HG02840 (cell line): ENCODE measurements around the gene RAMP1.

Source experiments
- ATAC-seq: cut with Tn5 transposase; IDR thresholded peaks from one replicate; pipeline ENCODE4 v1.9.1; 2021; ENCODE audit warnings: mild to moderate bottlenecking, moderate library complexity, moderate number of reproducible peaks; ENCODE audit not compliant: unreplicated experiment, low FRiP score

The RAMP1 gene

DNA sequence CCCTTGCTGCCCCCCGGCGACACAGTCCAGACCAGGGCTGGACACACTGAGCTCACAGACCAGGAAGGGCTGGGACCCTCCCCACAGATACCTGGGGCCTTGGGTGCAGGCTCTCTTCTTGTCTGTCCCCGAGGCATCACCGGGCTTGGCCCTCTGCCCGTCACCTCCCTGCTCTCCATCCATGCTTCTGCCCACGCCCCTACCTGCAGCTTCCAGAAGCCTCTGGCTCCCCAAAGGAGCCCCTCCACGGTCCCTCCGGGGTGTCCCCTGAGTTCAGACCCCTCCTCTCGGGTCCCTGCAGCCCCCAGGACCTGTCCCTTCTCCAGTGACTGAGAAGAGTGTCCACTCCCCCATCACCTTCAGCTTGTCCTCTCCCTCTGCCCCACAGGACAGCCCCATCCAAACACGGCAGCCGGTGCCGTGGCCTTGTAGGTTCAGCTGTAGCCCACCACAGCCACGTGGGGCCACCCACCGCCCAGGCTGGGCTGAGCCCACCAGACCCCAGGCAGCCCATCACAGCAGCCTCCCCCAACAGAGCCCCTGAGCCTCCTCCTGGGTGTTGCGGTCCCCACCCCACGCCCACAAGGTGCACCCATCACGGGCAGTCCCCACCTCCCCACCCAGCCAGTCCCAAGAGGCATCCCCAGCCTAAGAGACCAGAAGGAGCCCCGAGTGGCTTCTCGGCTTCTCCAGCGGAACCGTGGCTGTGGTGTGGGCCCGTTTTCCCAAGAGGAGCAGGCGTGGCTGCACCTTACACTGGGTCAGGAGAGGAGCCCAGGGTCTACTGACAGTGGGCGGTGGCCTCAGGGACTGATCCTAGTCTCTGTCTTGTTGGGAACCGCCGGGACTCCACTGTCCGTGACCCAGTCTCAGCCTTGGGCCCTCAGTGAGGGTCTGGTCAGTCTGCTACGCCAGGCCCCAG is 53.1 kb downstream of the RAMP1 start:
- ATAC-seq: no peak

DNA sequence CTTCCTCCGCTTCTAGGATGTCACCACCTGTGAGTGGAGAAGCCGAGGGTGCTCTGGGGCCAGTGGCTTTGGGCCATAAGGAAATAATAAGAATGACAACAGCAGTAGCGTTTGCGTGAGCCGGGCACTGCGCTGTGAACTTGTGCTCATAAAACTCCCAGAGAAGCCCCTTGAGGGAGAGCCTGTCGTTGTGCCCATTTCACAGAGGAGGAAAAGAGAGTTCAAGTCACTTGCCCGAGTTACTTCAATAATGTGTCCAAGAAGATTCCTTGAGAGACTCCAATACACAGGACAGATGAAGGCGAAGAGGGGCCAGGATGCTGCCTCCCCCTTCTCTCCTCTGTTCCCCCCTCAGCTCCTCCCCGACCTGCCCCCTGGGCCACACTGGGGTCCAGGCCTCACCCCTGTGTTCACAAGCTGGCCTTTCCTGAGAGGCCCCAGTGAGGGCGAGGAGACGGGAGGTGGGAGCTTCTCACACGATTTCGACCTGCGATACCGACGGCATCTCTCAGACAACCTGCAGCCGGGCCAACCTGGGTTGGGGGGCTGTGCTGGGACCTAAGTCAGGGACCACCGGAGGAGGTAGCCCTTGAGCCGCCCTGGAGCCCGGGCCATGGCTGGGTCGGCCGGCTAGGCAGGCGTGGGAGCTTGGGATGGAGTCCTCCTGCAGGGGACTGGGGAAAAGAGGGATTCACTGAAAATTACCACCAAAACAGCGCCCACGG is 53.9 kb downstream of the RAMP1 start:
- no peak for ATAC-seq

DNA sequence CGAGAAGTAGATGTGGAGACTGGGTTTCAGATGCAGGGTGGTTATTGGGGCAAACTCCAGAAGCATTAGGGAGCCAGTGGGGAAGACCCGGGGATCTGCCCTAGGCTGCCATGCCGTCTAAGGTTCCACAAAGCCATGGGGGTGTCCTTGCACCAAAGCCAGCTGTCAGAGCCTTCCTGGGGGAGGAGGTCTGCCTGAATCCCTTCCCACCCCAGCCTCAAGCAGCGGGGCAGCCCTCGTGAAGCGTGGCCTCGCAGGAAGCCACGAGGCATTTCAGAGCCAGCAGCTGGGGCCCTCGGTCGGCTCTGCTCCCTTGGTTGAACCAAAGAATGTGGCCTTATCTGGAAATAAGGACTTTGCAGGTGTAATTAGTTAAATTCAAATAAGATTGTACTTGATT is 56.2 kb downstream of the RAMP1 start:
- ATAC-seq: no peak

DNA sequence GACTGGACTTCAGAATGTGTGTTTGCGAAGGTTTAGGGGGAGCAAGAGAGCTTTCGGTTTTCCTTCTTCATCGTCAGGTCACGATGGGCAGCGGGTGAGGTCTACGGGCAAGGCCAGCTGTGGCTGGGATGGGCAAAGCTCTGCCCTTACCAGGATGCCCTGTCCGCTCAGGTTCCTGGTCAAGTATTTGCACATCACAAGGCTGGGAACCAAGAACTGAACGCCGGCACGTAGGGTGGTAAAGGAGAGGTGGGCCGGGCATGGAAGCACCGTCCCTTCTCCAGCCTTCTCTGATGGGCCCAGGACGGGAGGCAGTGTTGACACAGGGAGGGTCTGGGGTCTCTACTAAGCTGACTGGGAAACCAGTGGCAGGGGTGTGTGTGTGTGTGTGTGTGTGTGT is 56.9 kb downstream of the RAMP1 start:
- no peak for ATAC-seq

DNA sequence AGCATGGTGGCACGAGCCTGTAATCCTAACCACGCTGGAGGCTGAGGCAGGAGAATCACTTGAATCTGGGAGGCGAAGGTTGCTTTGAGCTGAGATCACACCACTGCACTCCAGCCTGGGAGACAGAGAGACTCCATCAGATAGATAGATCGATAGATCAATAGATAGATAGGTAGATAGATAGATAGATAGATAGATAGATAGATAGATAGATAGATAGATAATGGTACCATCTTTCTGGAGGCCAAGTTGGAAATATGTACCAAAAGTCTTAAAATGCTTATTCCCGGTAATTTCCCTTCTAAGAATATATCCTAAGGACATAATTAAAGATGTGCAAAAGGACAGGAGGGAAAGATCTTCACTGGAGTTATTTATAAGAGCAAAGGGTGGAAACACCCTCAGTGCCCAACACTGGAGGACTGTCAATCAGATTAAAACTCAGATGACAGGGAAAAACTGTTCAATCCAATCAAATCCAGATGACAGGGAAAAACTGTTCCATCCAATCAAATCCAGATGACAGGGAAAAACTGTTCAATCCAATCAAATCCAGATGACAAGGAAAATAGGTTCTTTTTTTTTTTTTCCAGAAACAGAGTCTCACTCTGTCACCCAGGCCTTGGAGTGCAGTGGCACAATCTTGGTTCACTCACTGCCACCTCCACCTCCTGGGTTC is 58.4 kb downstream of the RAMP1 start:
- ATAC-seq: no peak

DNA sequence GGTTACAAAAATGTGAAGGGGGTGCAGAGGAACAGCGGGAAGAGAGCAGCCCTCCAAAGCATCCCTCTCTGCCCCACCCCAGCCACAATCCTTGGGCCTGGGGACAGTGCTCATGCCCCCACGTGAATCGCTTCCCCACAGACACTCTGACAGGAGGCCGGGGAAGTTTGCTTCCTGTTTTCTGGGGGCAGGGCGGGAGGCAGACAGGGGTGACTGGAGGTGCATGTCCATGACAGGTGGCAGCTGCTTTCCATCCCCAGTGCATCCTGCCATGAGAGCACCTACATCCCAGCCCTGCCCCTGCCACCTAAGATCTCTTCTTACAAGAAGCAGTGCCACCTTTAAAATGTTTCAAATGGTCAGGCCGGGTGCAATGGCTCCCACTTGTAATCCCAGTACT is 60.2 kb downstream of the RAMP1 start:
- ATAC-seq: no peak

DNA sequence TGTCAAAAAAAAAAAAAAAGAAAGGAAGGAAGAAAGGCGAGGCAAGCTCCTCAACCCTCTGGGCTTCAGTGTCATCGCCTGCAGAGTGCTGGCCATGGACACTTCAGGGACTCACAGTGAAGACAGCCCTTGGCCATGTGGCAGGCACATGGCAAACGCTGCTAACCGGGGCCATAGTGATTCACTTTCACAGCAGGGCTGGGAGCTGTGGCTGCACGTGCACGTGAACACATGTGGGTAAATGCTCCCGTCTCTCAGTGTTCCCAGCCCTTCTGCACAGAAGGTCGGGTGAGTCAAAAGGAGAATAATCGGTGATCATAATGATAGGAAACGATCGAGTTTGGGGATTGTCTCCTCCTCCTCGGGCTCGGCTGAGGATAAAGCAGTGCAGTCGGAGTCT is 61.2 kb downstream of the RAMP1 start:
- no peak for ATAC-seq

DNA sequence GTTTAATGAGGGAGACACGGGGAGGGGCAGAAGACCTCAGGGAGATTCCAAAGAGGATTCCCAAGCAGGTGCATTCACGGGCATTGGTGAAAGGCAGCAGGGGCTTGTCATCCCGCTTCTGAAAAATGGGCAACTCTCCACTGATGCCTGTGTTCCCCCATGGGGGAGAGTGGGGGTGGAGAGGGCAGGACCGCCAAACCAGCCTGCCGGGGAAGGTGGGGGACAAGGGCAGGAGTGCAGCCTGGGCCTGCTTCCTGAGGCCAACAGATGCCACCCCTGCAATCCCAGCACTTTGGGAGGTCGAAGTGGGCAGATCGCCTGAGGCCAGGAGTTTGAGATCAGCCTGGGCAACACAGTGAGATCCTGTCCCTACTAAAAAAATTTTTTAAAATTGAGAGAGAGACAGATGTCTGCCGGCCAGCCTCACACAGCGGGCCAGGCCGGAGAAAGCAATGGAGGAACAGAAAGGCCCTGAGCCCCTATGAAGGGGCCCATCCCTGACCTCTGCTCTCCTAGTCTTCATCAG is 62.6 kb downstream of the RAMP1 start:
- ATAC-seq: no peak

DNA sequence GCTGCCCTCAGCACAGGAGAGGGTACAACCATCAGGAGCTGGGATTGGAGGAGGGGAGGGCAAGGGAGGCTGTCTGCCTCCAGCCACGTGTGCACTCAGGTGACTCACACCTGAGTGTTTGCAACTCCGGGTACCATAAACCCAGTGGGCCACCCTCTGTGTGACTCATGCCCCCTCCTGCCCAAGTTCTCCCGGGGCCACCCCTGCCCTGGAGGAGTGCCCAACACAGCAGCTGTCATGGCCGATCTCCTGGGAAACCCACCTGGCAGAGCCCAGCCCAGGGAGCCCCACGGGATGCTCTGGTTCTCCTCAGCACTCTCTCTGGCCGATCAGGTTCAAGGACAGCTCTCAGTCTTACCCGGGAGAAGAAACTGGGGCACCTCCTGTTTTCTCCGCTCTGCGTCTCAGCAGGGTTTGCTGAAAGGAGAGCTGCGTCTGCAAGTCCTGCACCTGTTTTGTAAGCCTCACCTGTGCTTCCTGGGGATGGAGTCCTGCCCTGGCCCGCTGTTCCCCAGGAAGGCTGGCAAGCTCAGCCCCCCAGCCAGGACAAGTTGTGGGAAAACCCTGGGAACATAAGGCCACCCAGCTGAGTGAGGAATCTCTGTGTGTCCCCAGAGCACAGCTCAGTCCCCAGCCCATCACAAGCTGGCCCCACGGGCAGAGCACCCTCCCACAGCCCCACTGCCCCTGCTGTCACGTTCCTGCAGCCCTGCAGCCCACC is 63.4 kb downstream of the RAMP1 start:
- ATAC-seq: no peak

DNA sequence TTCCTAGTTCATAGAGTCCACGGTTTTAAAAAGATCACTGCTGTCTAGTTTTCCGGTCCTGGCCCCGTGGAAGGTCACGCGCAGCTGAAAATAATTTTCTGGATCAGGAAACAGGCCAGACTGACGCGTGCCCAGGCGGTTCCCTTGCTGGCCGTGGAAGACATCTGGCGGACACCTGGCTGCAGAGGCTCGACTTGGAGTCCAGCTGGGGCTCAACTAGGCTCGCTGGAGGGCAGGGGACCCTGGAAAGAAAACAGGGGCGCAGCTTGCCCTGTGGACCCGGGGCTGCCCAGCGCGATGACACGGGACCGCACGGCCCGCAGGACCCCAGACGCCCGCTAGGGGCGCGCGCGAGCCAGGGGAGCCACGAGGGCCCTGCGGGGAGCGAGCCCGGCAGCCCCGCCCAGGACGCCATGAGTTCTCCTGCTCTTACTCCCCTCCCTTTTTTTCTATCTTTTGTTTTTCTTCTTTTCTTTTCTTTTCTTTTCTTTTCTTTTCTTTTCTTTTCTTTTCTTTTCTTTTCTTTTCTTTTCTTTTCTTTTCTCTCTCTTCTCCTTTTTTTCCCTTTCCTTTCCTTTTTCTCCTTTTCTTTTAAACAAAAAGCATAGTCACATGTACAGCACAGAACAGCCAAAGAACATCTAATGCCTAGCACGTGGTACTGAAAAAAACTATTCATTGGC is 64.2 kb downstream of the RAMP1 start:
- ATAC-seq: peak; percentile 80

DNA sequence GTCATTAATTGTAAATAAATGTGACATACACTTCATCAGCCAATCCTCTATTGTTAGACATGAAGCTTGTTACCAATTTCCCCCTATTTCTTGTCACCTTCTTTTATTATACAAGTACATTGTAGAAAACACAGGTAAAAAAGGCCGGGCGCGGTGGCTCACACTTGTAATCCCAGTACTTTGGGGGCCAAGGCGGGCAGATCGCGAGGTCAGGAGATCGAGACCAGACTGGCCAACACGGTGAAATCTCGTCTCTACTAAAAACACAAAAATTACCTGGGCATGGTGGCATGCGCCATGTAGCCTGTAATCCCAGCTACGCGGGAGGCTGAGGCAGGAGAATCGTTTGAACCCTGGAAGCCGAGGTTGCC is 64.7 kb downstream of the RAMP1 start:
- ATAC-seq: no peak

DNA sequence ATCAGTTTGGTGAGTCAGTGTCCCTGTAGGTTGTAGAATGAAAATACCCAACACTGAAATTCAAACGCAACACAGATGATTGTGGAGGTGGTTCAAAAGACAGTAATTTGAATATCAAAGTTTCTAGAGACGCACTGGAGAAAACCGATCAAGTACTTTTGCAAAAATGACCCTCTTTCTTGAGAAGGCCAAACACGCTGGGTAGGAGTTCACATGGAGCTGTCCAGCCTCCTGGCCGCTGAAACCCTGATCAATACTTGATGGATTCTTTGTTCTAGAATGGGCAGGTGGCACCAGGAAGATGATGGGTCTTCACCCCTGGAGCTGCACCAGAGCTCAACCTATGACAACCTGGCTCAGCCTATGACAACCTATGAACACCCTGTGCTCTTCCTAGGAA is 67.7 kb downstream of the RAMP1 start:
- ATAC-seq: no peak

DNA sequence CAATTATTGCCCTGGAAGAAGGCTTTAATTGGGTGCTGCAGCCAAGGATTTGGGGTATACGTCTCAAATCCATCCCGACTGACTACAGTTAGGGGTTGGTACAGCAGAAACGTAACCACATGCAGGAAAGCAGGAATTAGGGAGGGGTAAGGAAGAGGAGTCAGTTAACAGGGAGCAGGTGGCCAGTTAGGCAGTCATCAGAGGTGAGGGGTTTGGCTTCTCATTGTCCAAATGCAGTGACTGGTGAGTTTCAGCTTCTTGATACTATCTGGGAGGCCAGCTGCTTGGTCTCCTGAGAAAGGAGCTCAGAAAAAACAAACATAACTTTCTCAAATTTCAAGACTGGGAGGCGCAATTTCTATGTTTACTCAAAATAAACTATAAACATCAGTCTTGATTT is 68.6 kb downstream of the RAMP1 start:
- ATAC-seq: no peak

DNA sequence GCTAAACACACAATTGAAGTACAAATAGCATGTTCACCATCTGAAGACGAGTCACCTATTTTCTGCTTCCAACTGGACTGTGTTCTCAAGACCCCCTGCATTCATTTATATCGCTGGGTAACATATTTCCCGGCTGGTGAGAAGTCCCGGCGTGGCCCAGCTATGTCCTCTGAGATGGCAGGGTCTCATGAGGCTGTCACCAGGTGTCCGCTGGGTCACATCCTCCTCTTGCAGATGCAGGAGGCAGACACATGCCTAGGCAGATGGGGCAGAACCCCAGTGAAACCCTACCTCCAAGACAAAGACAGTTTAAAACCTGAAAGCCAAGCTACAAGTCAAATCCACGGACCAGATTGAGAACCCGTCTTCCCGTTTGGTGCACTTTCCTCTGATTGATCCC is 70.6 kb downstream of the RAMP1 start:
- no peak for ATAC-seq

DNA sequence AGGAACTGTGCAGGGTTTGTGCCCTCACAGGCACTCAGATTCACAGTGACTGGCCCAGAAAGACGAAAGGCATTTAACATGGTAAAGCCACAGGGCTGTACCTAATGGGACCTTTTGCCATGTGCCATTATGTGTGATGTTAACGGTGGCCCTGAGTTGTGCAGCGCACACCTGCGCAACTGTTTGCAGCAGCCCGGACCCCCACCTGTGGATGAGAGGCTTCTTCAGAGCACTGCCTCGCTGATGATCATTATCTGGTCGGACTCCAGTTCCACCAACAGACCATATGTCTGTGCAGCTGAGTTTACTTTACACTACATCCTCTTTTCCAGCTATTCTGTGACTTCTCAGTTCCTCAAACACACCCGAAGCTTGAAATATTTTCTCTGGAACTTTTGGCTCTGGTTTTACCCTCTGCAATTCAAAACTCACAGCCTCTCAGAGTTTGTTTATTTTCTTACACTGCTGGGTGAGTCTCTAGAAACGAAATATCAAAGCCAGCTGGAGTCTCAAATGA is 71.8 kb downstream of the RAMP1 start:
- no peak for ATAC-seq

DNA sequence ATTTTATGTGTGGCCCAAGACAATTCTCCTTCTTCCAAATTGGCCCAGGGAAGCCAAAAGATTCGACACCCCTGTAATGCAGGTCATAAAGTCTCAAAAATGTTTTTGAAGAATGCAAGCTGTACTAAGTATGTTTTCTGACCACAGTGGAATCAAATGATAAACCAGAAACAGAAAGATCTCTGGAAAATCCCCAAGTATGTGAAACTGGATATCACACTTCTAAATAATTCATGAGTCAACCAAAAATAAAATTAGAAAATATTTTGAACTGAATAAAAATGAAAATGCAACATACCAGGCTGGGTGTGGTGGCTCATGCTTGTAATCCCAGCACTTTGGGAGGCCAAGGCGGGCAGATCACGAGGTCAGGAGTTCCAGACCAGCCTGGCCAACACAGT is 73.3 kb downstream of the RAMP1 start:
- no peak for ATAC-seq

DNA sequence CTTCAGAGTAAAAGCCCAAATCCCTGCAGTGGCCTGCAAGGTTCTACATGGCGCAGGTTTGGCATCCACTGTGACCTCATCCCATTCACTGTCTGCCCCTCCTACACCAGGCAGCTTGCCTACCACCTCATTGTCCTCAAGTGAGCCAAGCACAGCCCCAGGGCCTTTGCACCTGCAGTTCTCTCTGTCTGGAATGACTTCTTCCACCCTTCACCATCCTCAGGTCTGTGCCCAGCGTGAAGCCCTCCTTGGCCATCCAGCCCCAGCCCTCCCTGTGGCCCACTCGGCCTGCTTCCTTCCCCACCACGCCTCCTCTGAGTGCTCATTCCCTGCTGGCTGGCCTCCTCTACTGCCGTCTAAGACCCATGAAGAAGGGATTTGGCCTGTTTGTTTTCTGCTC is 74.8 kb downstream of the RAMP1 start:
- ATAC-seq: no peak

DNA sequence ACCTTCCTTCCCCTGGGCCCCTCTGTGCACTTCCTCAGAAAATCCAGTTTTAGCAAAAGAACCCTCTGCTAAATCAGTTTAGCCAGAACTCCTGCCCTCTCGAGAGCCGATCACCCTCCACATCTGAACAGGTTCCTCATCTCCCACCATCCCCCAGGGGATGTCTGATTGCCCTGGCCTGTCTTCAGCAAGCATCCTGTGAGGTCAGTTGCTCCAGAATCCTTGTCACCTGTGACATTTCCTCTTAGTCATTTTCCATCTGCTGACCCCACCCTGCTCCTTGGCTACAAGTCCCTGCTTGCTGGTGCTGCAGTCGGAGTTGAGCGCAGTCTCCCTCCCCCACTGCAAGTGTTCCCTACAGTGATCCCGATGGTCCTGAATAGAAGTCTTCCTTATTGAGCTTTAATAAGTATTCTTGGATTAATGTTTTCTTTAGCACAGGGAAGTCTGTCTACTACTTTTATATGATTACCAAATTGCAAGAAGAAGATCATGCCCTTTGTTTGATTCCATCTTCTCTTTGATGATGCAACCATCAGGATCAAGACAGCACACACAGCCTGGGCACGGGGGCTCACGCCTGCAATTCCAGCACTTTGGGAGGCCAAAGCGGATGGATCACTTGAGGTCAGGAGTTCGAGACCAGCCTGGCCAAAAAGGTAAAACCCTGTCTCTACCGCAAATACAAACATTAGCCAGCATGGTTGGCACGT is 76.5 kb downstream of the RAMP1 start:
- no peak for ATAC-seq

DNA sequence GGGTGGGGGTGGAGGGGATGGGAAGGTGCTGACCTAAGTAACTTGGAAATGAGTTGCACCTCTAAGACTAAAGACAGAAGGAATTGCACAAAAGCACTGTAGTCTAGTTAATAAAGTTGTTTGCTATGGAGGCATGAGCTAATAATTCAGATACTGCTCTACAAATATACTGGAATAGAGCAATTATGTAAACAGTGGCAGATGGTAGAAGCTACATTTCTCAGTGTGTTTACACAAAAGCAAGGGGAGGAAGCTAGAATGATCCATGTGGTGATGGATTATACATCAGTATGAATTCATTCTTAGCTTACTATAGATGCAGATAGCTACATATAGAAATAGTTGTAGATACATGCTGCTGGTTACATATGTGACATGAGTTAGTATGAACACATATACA is 79.8 kb downstream of the RAMP1 start:
- no peak for ATAC-seq
